CD14-positive monocyte (primary cell): Measurements from ENCODE around the gene EFCAB12. TPM values are rescaled to one million over a fixed set of nuclear protein-coding genes. Genes with fewer than 3 reads are reported as not detected.

Experiments used
- DNase-seq, 3 donors: peaks; one replicate each; pipeline ENCODE4 v3.0.0-alpha.2; 2011 to 2022
- H2AFZ ChIP-seq: 2 replicates; pipeline ENCODE4 v1.6.0; 2012; ENCODE audit warnings: mild to moderate bottlenecking, low read depth, low read length, inconsistent platforms; ENCODE audit not compliant: insufficient read depth, poor library complexity, severe bottlenecking
- H3K27ac ChIP-seq, 2 donors: 1 replicate in 1 of 2; 2 replicates in 1 of 2; pipeline ENCODE4 v1.5.1; 2012 to 2013; ENCODE audit warnings: low read length in 2 of 2, control low read depth in 1 of 2, inconsistent platforms in 1 of 2, low read depth in 1 of 2, mild to moderate bottlenecking in 1 of 2
- H3K27me3 ChIP-seq, 2 donors: one replicate each; pipeline versions ENCODE4 v1.6.0 to v1.6.1; 2011 to 2013; ENCODE audit warnings: low read length in 2 of 2; ENCODE audit not compliant: control insufficient read depth in 2 of 2, insufficient read depth in 2 of 2
- H3K36me3 ChIP-seq, 2 donors: replicated peaks in 1 of 2; 1 replicate in 1 of 2; 2 replicates in 1 of 2; pipeline versions ENCODE4 v1.5.1 to v1.6.1; 2012 to 2013; ENCODE audit warnings: low read length in 2 of 2, control low read depth in 1 of 2, inconsistent platforms in 1 of 2, mild to moderate bottlenecking in 1 of 2; ENCODE audit not compliant: insufficient read depth in 2 of 2, control insufficient read depth in 1 of 2
- H3K4me1 ChIP-seq, 2 donors: 1 replicate in 1 of 2; 2 replicates in 1 of 2; pipeline versions ENCODE4 v1.5.1 to v1.6.1; 2012 to 2013; ENCODE audit warnings: low read length in 2 of 2, control low read depth in 1 of 2, inconsistent platforms in 1 of 2, mild to moderate bottlenecking in 1 of 2, moderate library complexity in 1 of 2; ENCODE audit not compliant: insufficient read depth in 2 of 2, control insufficient read depth in 1 of 2
- H3K4me2 ChIP-seq: replicated peaks from 2 replicates; pipeline ENCODE3; 2012; ENCODE audit warnings: low read length, moderate library complexity, mild to moderate bottlenecking; ENCODE audit not compliant: poor library complexity, severe bottlenecking; ENCODE audit errors: extremely low read depth
- H3K4me3 ChIP-seq, 3 experiments: fragments of 200-600 bp in 1 of 3; sonication (generic) in 1 of 3; replicated peaks in 1 of 3; 1 replicate in 2 of 3; 2 replicates in 1 of 3; pipeline ENCODE4 v1.5.1; 2011 to 2013; ENCODE audit warnings: low read length in 3 of 3, mild to moderate bottlenecking in 3 of 3, control low read depth in 2 of 3, low read depth in 2 of 3, inconsistent platforms in 1 of 3, moderate library complexity in 1 of 3
- H3K79me2 ChIP-seq: 2 replicates; pipeline ENCODE4 v1.6.0; 2012; ENCODE audit warnings: mild to moderate bottlenecking, control low read depth, inconsistent platforms, low read length, moderate library complexity; ENCODE audit not compliant: insufficient read depth
- H3K9ac ChIP-seq: 2 replicates; pipeline ENCODE4 v1.6.0; 2017; ENCODE audit warnings: low read length, mild to moderate bottlenecking; ENCODE audit not compliant: insufficient read depth, poor library complexity, severe bottlenecking
- H3K9me3 ChIP-seq, 2 donors: replicated peaks in 1 of 2; 1 replicate in 1 of 2; 2 replicates in 1 of 2; pipeline versions ENCODE4 v1.5.1 to v1.6.1; 2012 to 2013; ENCODE audit warnings: low read length in 2 of 2, control low read depth in 1 of 2; ENCODE audit not compliant: control insufficient read depth in 1 of 2, insufficient read depth in 1 of 2
- H4K20me1 ChIP-seq: 2 replicates; pipeline ENCODE4 v1.6.0; 2012; ENCODE audit warnings: mild to moderate bottlenecking, low read length, control low read depth, moderate library complexity; ENCODE audit not compliant: insufficient read depth
- H3K27ac Mint-ChIP-seq, 7 donors: one replicate each; pipeline ENCODE4 v1.8.0; 2020; ENCODE audit warnings: mild to moderate bottlenecking in 7 of 7, mixed read lengths in 7 of 7, moderate library complexity in 6 of 7, inconsistent platforms in 2 of 7
- H3K27me3 Mint-ChIP-seq, 3 donors: one replicate each; pipeline ENCODE4 v1.8.0; 2021 to 2022; ENCODE audit warnings: low read depth in 3 of 3, mild to moderate bottlenecking in 3 of 3, mixed read lengths in 3 of 3, moderate library complexity in 3 of 3, inconsistent platforms in 1 of 3
- H3K36me3 Mint-ChIP-seq, 2 donors: one replicate each; pipeline ENCODE4 v1.8.0; 2020; ENCODE audit warnings: mixed read lengths in 2 of 2, inconsistent platforms in 1 of 2, mild to moderate bottlenecking in 1 of 2
- H3K4me1 Mint-ChIP-seq: one replicate; pipeline ENCODE4 v1.8.0; 2020; ENCODE audit warnings: mild to moderate bottlenecking, mixed read lengths
- H3K4me3 Mint-ChIP-seq, 2 donors: one replicate each; pipeline ENCODE4 v1.8.0; 2020; ENCODE audit warnings: mild to moderate bottlenecking in 2 of 2, mixed read lengths in 2 of 2, moderate library complexity in 1 of 2
- H3K9me3 Mint-ChIP-seq, 7 donors: one replicate each; pipeline ENCODE4 v1.8.0; 2020 to 2022; ENCODE audit warnings: mixed read lengths in 7 of 7, mild to moderate bottlenecking in 6 of 7, moderate library complexity in 6 of 7, inconsistent platforms in 2 of 7
- WGBS: methylation state at CpG from one replicate; pipeline ENCODE4 v1.1.5; 2013; ENCODE audit warnings: missing lambda C conversion rate; ENCODE audit not compliant: insufficient coverage; 5-methylcytosine and 5-hydroxymethylcytosine counted together
- intact Hi-C, 2 donors: fragments of 100-400 bp; cut with micrococcal nuclease; formaldehyde crosslinking; loops; one replicate each; pipeline versions ENCODE4 v1.15.0 to v1.15.1; 2023
- polyA plus RNA-seq, 3 donors: library from polyadenylated mRNA; depleted of rRNA in 1 of 3; unstranded in 2 of 3; stranded (reverse) in 1 of 3; fragments of 300-500 nt in 2 of 3; fragments of >200 nt in 1 of 3; fragmentation: Illumina TruSeq in 2 of 3; gene quantifications; 1 replicate in 2 of 3; 2 replicates in 1 of 3; pipeline ENCODE4 v1.2.3, GENCODE V29; 2012 to 2021
- TF ChIP-seq, protein P1 (sequence below): fragments of 200-600 bp; IDR thresholded peaks from one replicate; pipeline ENCODE4 v1.8.0; 2022; ENCODE audit warnings: antibody characterized with exemption, mild to moderate bottlenecking

EFCAB12 gene
- polyA plus RNA-seq, 3 donors: 0.35 TPM; not detected in 2

DNA sequence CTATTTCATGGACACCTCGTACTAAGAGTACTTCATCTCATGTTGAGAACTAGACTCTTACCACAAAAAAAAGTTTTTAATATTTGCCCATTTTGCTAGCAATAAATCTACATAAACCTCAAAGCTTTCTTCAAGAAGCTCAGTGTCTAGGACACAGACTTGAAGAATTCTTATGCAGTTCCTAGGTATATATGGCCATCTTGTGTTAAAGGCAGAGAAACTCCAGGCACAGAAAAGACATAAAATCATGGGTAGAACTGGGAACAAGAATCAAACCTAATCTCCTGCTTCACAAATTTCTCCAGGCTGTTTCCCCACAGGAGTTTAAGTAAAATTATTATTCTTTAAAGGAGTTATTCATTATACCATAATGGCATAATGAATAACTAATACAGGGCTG, 6.9 kb upstream of the EFCAB12 start:
- H3K27me3 Mint-ChIP-seq: peaks cover 0 to 2% (median 0%) of the 10 kb centered on the region in 3 donors
- Histone ChIP-seq H3K79me2 (peaks cover 70% of the 10 kb centered on the region), H3K9me3 (no peaks in the 10 kb centered on the region), H3K4me1 (peaks cover 35 to 51% of the 10 kb centered on the region in 2 donors), H4K20me1 (peaks cover 60% of the 10 kb centered on the region), H3K27me3 (no peaks in the 10 kb centered on the region), H3K27ac (peak overlapping the region in 1 of 2 donors; percentile 10), H3K4me3 (no peak overlapping the region), H3K36me3 (peaks cover 71 to 78% of the 10 kb centered on the region in 2 donors), H3K4me2 (no peak overlapping the region), H3K9ac (no peak overlapping the region), H2AFZ (no peak overlapping the region)
- H3K27ac Mint-ChIP-seq: peak overlapping the region in 2 of 7 donors; percentile 21 to 37
- WGBS: no CpG with 5 or more reads among the region's 1 CpG
- peaks cover 65 to 83% of the 10 kb centered on the region in 2 donors for H3K36me3 Mint-ChIP-seq
- intact Hi-C loops: loop anchor here in 1 of 2 donors (5.0 kb wide), 1 partner anchor 33 kb away; no protein-coding TSS in a partner anchor
- H3K4me3 Mint-ChIP-seq: no peak overlapping the region
- no peak for DNase-seq
- TF ChIP-seq, protein P1, sequence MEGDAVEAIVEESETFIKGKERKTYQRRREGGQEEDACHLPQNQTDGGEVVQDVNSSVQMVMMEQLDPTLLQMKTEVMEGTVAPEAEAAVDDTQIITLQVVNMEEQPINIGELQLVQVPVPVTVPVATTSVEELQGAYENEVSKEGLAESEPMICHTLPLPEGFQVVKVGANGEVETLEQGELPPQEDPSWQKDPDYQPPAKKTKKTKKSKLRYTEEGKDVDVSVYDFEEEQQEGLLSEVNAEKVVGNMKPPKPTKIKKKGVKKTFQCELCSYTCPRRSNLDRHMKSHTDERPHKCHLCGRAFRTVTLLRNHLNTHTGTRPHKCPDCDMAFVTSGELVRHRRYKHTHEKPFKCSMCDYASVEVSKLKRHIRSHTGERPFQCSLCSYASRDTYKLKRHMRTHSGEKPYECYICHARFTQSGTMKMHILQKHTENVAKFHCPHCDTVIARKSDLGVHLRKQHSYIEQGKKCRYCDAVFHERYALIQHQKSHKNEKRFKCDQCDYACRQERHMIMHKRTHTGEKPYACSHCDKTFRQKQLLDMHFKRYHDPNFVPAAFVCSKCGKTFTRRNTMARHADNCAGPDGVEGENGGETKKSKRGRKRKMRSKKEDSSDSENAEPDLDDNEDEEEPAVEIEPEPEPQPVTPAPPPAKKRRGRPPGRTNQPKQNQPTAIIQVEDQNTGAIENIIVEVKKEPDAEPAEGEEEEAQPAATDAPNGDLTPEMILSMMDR: no peak
- H3K9me3 Mint-ChIP-seq: no peaks in the 10 kb centered on the region
- H3K4me1 Mint-ChIP-seq: peaks cover 45% of the 10 kb centered on the region

DNA sequence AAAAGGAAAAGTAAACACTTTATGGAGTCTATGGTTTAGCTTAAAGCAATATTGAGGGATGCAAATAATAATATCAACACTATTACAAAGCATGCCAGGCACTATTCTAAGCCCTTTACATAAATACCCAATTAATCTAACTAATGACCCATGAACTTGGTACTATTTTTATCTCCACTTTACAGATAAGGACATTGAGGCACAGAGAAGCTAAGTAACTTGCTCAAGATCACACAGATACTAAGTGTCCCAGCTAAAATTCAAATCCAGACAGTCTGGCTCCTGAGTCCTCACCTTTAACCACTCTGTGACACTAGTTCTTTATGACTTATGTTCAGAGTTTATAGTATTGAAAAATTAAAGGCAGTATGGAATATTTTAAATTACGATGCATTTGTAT, 5.7 kb upstream of the EFCAB12 start:
- intact Hi-C loops: no loop called here
- peaks cover 69 to 88% of the 10 kb centered on the region in 2 donors for H3K36me3 Mint-ChIP-seq
- no peak overlapping the region for H3K27ac Mint-ChIP-seq
- TF ChIP-seq, protein P1: no peak
- Histone ChIP-seq H3K27ac (no peak overlapping the region), H3K36me3 (peaks cover 75 to 89% of the 10 kb centered on the region in 2 donors), H3K9me3 (no peaks in the 10 kb centered on the region), H3K4me3 (no peak overlapping the region), H3K4me1 (peaks cover 34 to 46% of the 10 kb centered on the region in 2 donors), H3K27me3 (no peaks in the 10 kb centered on the region), H3K4me2 (no peak overlapping the region), H3K79me2 (peaks cover 64% of the 10 kb centered on the region), H4K20me1 (peaks cover 60% of the 10 kb centered on the region), H3K9ac (no peak overlapping the region), H2AFZ (no peak overlapping the region)
- no peaks in the 10 kb centered on the region for H3K27me3 Mint-ChIP-seq
- WGBS: no CpG with 5 or more reads among the region's 1 CpG
- no peak for DNase-seq
- H3K9me3 Mint-ChIP-seq: no peaks in the 10 kb centered on the region
- no peak overlapping the region for H3K4me3 Mint-ChIP-seq
- H3K4me1 Mint-ChIP-seq: peaks cover 45% of the 10 kb centered on the region
